ENCODE results near the gene PGP.
"Not testable (repeated sequence)": the region's sequence is repeated elsewhere in the genome, so short reads cannot be mapped to it uniquely, and the experiment has no call there.

The PGP gene

GRCh38 chr16:2205967-2206313 is 8.7 kb downstream of the PGP start:
- Histone ChIP-seq H3K9me3 (ENCODE audit: control insufficient read depth, insufficient read depth, low read length) (no peaks in the 10 kb centered on the region), H3K36me3 (ENCODE audit: insufficient read depth, low read length) (no peaks in the 10 kb centered on the region), H3K9ac (ENCODE audit: low read depth, low read length) (peak overlapping the region; percentile 95), H3K4me1 (ENCODE audit: insufficient read depth, low read length) (peaks cover 7% of the 10 kb centered on the region; the same call in 1 of the 2 replicates)

GRCh38 chr16:2205104-2205966 is 9.3 kb downstream of the PGP start, which contains the start of gene MLST8:
Gene MLST8, plus strand, starts transcription at chr16:2205454. Its CDS starts 632 bp downstream, at chr16:2206086.
- Histone ChIP-seq H3K4me1 (ENCODE audit: insufficient read depth, low read length) (peaks cover 1% of the 10 kb centered on the region; the same call in 1 of the 2 replicates), H3K9ac (ENCODE audit: low read depth, low read length) (peak within 1 kb of the TSS; percentile 95), H3K36me3 (ENCODE audit: insufficient read depth, low read length) (no peaks in the 10 kb centered on the region), H3K9me3 (ENCODE audit: control insufficient read depth, insufficient read depth, low read length) (no peaks in the 10 kb centered on the region)

GRCh38 chr16:2204416-2205103 is 10.1 kb downstream of the PGP start:
- H3K36me3 ChIP-seq (ENCODE audit: insufficient read depth, low read length): no peaks in the 10 kb centered on the region
- H3K9ac ChIP-seq (ENCODE audit: low read depth, low read length): peak overlapping the region; percentile 95
- no peaks in the 10 kb centered on the region for H3K9me3 ChIP-seq (ENCODE audit: control insufficient read depth, insufficient read depth, low read length)
- H3K4me1 ChIP-seq (ENCODE audit: insufficient read depth, low read length): no peaks in the 10 kb centered on the region

GRCh38 chr16:2203119-2203688 is 11.4 kb downstream of the PGP start:
- H3K36me3 ChIP-seq (ENCODE audit: insufficient read depth, low read length); H3K4me1 ChIP-seq (ENCODE audit: insufficient read depth, low read length): not testable (repeated sequence)

GRCh38 chr16:2200313-2200712 is 14.3 kb downstream of the PGP start:
- H3K9ac ChIP-seq (ENCODE audit: low read depth, low read length): no peak overlapping the region
- H3K4me1 ChIP-seq (ENCODE audit: insufficient read depth, low read length): no peaks in the 10 kb centered on the region

More at GRCh38 chr16:2203119-2203688, 11.4 kb downstream of the PGP start:
- not testable (repeated sequence) for H3K9me3 ChIP-seq (ENCODE audit: control insufficient read depth, insufficient read depth, low read length); H3K9ac ChIP-seq (ENCODE audit: low read depth, low read length)

GRCh38 chr16:2199621-2200139 is 15.0 kb downstream of the PGP start:
- Histone ChIP-seq H3K9ac (ENCODE audit: low read depth, low read length) (no peak overlapping the region), H3K4me1 (ENCODE audit: insufficient read depth, low read length) (no peaks in the 10 kb centered on the region), H3K36me3 (ENCODE audit: insufficient read depth, low read length) (no peaks in the 10 kb centered on the region), H3K9me3 (ENCODE audit: control insufficient read depth, insufficient read depth, low read length) (no peaks in the 10 kb centered on the region)

More at GRCh38 chr16:2200313-2200712, 14.3 kb downstream of the PGP start:
- Histone ChIP-seq H3K36me3 (ENCODE audit: insufficient read depth, low read length) (no peaks in the 10 kb centered on the region), H3K9me3 (ENCODE audit: control insufficient read depth, insufficient read depth, low read length) (no peaks in the 10 kb centered on the region)

GRCh38 chr16:2199095-2199494 is 15.5 kb downstream of the PGP start:
- Histone ChIP-seq H3K9ac (ENCODE audit: low read depth, low read length) (no peak overlapping the region), H3K36me3 (ENCODE audit: insufficient read depth, low read length) (no peaks in the 10 kb centered on the region), H3K9me3 (ENCODE audit: control insufficient read depth, insufficient read depth, low read length) (no peaks in the 10 kb centered on the region), H3K4me1 (ENCODE audit: insufficient read depth, low read length) (no peaks in the 10 kb centered on the region)

- H3K4me1 ChIP-seq (ENCODE audit: insufficient read depth, low read length): no peaks in the 10 kb centered on the region
- no peak overlapping the region for H3K9ac ChIP-seq (ENCODE audit: low read depth, low read length)
- H3K9me3 ChIP-seq (ENCODE audit: control insufficient read depth, insufficient read depth, low read length): no peaks in the 10 kb centered on the region
Measured at GRCh38 chr16:2198283-2198682, 16.4 kb downstream of the PGP start.

GRCh38 chr16:2197765-2198164 is 16.9 kb downstream of the PGP start:
- Histone ChIP-seq H3K4me1 (ENCODE audit: insufficient read depth, low read length) (no peaks in the 10 kb centered on the region), H3K9ac (ENCODE audit: low read depth, low read length) (no peak overlapping the region), H3K9me3 (ENCODE audit: control insufficient read depth, insufficient read depth, low read length) (no peaks in the 10 kb centered on the region)

More at GRCh38 chr16:2198283-2198682, 16.4 kb downstream of the PGP start:
- no peaks in the 10 kb centered on the region for H3K36me3 ChIP-seq (ENCODE audit: insufficient read depth, low read length)

GRCh38 chr16:2196981-2197511 is 17.6 kb downstream of the PGP start:
- Histone ChIP-seq H3K9me3 (ENCODE audit: control insufficient read depth, insufficient read depth, low read length) (no peaks in the 10 kb centered on the region), H3K36me3 (ENCODE audit: insufficient read depth, low read length) (no peaks in the 10 kb centered on the region), H3K4me1 (ENCODE audit: insufficient read depth, low read length) (no peaks in the 10 kb centered on the region), H3K9ac (ENCODE audit: low read depth, low read length) (peak overlapping the region; percentile 42; the same call in 1 of the 2 replicates)

More at GRCh38 chr16:2197765-2198164, 16.9 kb downstream of the PGP start:
- H3K36me3 ChIP-seq (ENCODE audit: insufficient read depth, low read length): no peaks in the 10 kb centered on the region

- Histone ChIP-seq H3K36me3 (ENCODE audit: insufficient read depth, low read length) (no peaks in the 10 kb centered on the region), H3K9ac (ENCODE audit: low read depth, low read length) (peak within 1 kb of the TSS; percentile 42; the same call in 1 of the 2 replicates), H3K9me3 (ENCODE audit: control insufficient read depth, insufficient read depth, low read length) (no peaks in the 10 kb centered on the region), H3K4me1 (ENCODE audit: insufficient read depth, low read length) (no peaks in the 10 kb centered on the region)
Measured at GRCh38 chr16:2196162-2196980, 18.3 kb downstream of the PGP start, which contains the start of gene CASKIN1. Gene CASKIN1, minus strand, starts transcription at chr16:2196605. Its CDS starts 173 bp downstream, at chr16:2196432.

- no peaks in the 10 kb centered on the region for H3K4me1 ChIP-seq (ENCODE audit: insufficient read depth, low read length)
- H3K9ac ChIP-seq (ENCODE audit: low read depth, low read length): peak overlapping the region; percentile 30; the same call in 1 of the 2 replicates
- no peaks in the 10 kb centered on the region for H3K36me3 ChIP-seq (ENCODE audit: insufficient read depth, low read length)
- no peaks in the 10 kb centered on the region for H3K9me3 ChIP-seq (ENCODE audit: control insufficient read depth, insufficient read depth, low read length)
Measured at GRCh38 chr16:2195322-2196161, 19.1 kb downstream of the PGP start.
